NCI-H2081 (cell line): Measurements from ENCODE around the gene ZNF784.

Source experiments
- DNase-seq, 2 experiments: peaks; one replicate each; lab custom pipeline; 2025; lab: John Stamatoyannopoulos, UW

The ZNF784 gene, protein sequence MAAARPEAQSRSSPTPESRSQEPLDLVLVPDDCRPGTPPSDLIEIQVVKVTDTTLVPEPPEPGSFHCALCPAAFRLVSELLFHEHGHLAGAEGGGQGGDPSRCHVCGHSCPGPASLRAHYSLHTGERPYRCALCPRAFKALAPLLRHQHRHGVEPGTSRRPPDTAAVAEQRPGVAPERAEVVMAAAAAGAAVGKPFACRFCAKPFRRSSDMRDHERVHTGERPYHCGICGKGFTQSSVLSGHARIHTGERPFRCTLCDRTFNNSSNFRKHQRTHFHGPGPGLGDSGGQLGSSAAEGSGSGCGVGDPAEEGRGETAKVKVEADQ

DNA sequence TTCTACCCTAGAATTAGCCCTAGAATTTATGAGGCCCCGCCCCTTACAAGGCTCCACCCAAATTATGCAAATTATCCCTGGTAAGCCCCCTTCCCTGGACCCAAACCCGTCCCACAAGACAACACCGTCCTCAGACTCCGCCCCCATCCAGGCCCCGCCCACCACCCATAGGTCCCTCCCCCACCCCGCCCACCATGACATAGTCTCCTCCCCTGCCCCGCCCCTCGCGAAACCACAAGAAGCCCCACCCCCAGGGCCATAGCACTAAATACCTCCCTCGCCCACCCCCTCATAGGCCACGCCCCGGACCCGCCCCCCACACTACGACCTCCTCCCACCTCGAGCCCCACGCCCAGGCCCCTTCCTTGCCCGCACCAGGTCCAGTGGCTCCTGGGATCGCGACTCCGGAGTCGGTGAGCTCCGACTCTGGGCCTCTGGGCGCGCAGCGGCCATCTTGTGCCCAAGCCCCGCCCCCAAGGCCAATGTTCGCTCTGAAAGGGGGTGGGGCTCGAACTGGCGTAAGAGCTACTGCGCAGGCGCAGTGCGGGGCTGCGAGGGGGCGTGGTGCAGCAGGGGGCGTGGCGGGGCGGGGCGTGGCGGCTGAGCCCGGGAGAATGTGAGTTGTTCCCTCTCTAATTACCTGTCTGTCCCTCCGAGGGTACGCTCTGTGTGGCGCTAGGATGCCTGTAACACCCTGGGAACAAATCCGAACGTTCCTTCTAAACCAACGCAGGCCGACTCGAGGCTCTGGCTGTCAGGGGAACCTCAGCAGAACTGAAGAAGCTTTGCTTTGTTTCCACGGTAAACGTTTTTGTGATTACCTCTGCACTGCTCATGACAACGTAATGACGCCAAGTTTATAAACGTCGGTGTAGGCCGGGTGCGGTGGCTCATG lies at the start of gene ZNF784:
Gene ZNF784 (minus strand): TSS at position 458 of the 895 bp plus-strand sequence. CDS start 5 bp downstream, at position 453.
- peak; percentile 79 to 95 for DNase-seq

DNA sequence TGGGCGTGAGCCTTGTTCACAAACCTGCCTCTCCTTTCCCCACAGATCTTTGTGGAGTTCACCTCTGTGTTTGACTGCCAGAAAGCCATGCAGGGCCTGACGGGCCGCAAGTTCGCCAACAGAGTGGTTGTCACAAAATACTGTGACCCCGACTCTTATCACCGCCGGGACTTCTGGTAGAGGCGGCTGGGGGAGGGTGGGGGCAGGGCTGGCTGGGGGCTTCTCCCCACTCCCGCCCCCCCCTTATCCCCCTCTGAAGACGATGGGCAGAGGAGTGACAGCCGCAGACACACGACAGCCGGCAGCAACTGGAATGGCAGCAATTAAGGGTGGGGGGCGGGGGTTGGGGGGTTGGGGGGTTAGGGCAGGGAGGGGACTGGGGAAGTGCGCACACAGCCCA lies 49.5 kb upstream of the ZNF784 start:
- DNase-seq: no peak

DNA sequence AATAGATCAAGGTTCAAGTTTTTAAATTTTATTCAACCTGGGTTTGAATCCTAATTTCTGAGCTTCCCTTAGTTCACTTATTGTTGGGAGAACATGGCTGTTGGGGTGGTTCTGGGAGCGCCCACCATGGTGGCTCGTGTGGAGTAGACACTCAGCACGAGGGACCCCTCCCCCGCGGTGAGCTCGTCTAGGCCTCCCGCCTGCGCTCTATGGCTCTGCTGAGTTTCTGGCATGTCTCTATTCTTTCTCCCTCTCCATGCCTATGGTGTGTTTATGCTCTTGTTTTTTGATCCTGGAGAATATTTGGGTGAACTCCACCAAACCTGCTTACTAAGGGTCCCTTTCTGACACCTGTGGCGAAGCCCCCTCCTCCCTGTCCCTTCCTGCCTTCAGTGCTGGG lies 49.1 kb upstream of the ZNF784 start:
- no peak for DNase-seq

DNA sequence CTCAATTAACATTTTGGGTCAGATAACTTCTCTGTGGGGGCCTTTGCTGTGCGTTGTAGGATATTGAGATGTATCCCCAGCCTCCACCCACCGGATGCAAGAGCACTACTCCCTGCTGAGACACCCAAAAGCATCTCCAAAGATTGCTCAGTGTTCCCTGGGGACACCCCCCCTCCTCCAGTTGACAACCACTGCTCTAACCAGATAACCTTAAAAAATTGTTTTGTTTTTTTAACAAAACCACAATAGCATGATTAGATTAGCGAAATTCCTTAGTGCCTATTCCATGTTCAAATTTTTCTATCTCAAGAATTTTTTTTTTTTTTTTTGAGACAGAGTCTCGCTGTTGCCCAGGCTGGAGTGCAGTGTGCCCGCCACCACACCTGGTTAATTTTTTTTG lies 48.1 kb upstream of the ZNF784 start:
- DNase-seq: no peak

DNA sequence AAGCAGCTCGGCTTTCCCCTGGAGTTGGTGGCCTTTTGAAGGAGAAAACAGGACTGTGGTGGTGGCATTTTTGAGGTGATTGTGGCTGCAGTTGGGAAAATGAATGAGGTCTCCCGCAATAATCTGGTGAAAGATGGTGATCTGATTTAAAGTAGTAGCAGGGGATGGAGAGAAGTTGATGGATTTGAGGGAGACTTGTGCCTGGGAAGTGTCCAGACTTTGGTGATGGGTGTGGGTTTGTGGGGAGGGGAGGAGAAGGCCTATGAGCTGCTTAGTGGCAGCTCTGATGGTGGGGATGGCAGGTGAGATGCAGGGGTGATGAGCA lies 46.6 kb upstream of the ZNF784 start:
- DNase-seq: no peak

DNA sequence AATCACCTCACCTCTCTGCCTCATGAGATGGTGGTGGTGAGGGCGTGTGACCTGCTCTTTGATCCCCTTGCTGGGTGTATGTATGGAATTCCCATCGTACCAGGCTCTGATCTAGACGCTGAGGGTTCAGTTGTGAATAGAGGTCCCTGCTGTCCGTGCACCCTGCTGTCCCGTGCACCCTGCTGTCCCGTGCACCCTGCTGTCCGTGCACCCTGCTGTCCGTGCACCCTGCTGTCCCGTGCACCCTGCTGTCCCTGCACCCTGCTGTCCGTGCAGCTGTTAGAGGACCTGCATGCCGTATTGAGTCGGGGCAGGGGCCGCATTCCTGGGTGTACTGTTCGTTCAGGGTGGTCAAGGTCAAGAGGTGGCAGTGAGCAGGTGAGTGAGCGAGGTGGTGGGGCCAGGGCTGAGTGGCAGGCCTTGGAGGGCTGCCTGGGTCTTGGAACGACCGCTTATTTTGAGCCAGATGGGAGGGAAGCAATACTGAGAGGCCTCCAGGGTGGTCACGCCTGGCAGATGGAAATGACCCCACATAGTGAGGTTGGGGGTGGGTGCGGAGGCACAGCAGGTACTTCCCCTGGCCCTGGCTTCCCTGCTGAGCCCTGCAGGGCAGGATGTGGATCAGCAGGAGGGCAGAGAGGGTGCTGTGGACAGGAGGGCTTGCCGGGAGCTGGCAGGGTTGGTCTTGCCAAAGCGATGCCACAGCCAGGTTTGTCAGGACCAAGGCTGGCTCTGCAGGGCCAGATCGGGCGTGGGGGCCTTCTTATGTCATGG lies 46.1 kb upstream of the ZNF784 start:
- no peak for DNase-seq

DNA sequence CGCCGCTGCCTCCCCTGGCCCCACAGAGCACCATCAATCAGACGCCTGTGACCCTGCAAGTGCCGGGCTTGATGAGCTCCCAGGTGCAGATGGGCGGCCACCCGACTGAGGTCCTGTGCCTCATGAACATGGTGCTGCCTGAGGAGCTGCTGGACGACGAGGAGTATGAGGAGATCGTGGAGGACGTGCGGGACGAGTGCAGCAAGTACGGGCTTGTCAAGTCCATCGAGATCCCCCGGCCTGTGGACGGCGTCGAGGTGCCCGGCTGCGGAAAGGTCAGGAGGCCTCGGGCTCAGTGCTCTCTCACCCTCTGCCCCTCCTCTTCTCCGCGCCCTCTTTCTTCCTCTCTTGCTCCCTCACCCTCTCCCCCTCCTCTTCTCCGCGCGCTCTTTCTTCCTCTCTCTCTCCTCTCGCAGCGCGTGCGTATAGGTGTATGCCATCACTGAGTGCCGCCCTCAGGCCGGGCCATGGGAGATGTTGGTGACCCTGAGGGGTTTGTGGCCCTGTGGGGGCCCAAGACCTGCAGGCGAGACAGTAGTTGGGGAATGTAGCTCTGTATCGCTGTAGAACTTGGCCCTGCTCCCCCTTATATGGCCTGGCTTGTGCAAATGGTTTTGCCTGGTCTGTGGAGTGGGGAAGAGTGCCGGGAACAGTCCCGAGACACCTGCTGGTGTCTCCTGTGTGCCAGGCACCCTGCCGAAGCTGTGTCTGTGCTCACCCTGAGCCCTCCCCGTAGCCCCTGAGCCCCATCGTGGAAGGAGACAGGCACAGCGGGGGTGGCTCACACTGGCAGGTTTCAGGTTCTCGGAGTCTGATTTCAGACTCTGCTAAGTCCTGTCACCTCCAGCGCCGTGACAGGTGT lies 45.3 kb upstream of the ZNF784 start:
- no peak for DNase-seq

DNA sequence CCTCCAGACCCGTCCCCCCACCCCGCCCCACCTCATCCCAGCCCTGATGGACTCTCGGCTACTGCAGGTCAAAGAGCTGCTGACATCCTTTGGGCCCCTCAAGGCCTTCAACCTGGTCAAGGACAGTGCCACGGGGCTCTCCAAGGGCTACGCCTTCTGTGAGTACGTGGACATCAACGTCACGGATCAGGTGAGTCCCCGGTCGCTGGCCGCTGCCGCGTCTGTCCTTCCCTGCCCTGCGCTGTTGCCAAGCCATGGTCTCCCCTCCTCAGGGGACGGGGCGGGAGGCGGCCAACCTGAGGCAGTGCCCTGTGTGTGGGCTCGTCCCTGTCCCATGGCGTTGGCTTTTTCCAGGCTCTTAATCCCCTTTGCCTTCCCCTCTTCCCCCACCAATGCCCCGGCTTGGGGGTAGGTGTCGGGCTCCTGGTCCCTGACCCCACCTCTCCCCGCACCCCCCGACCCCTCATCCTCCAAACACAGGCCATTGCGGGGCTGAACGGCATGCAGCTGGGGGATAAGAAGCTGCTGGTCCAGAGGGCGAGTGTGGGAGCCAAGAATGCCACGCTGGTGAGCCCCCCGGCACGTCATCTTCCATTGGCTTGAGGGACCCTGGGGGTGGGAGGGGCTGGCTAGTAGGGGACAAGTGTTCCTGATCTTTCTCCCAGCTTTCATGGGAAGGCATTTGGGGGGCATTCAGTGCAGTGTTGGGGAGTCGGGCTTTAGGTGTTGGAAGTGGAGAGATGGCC lies 44.4 kb upstream of the ZNF784 start:
- DNase-seq: no peak

DNA sequence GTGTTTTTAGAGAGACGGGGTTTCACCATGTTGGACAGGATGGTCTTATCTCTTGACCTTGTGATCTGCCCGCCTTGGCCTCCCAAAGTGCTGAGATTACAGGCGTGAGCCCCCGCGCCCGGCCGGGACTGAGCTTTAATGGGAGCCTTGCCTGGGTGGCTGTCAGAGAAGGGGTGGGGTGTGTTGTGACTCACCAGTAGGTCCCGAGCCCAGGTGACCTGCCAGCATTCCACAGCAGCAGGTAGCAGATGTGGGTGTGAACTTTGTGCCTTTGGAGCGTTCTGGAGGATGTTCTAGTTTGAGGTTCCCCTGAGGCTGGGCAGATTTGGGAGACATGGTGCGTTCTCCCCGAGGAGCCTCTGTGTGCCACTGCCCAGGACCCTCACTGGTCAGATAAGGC lies 43.6 kb upstream of the ZNF784 start:
- no peak for DNase-seq

DNA sequence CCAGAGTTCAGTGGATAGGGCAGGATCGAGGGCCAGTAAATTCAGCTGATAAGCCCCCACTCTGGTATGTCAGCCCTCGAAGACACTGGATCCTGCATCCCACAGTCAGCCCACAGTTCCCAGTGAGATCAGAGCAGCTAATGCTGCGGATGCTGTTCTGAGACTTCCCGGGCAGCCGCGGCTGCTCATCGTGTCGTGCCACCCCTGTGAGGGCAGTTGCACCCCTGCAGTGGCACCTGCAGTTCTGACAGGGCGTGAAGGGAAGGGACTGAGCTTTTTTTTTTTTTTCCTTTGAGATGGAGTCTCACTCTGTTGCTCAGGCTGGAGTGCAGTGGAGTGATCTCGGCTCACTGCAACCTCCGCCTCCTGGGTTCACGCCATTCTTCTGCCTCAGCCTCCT lies 43.1 kb upstream of the ZNF784 start:
- DNase-seq: no peak

DNA sequence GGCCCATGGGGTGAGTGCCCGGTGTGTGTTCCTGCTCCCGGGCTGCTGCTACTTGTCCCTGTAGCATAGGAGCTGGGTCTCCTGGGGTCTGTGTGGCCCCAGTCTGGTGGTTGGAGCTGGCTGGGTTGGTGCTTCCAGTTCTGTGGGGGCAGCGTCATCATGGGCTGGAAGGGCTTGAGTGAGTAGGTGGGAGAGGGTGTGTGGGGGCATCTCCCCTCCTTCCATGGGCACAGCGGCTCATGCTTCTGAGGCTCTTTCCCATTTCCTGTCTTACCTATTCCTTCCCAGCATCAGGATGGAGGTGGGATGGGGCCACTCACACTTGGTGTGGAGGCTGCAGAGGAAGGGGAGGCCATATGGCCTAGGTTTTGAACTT lies 42.6 kb upstream of the ZNF784 start:
- DNase-seq: no peak

DNA sequence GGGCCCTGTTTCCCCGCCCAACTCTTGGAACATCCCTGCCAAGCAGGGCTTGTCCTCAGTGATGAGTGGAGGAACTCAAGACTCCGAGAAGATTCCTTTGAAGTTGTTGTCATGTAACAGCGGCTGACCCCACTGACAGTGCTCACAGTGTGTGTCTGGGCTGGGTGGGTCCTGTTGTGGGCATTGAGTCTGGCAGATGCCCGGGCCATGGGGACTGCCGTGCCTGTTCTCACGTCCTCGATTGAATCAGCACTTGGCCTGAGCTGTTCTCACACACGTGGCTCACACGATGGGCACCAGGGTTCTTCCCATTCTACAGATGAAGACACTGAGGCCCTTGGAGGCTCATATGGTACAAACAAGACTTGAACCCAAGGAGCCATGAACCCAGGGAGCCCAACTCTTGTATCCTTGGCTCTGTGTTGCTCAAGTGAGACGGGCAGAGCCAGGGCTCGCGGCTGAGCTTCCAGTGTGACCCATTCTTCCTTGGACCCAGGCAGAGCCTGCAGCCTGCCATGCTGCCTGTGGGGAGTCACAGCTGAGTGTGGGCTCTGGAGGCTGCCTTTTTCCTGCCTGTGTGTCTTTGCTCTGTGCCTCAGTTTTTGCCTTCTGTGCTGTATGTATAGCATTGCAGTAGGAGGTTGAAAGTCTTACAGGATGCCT lies 42.1 kb upstream of the ZNF784 start:
- DNase-seq: no peak

DNA sequence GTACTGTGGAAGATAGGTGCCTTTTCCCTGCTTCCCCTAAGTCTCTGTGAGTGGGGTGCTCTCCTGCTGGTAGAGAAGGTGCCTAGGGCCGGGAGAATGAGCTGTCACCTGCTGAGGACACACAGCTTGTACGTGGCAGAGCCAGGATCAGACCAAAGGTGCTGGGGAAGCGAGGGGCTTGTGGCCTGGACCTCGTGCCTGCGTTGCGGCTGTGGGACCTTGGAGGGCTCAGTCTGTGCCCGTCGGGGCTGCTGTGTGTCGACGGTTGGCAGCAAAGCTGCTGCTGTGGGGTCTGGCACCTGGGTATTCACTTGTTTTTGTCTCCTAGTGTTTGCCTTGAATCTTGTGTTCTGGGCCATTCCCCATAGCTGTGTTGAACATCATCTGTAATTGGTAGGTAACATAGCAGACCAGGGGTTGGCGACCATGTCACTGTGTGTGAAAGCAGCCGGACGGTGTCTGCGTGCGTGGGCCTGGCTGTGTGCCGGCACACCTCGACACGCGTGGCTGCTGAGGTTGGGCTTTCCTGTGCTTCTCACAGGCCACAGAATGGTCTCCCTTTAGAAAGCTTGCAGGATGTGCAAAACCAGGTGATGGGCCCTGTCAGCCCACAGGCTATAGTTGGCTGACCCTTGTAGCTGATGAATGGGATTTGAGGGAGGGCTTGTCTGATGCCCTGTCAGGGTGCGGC lies 39.6 kb upstream of the ZNF784 start:
- no peak for DNase-seq

DNA sequence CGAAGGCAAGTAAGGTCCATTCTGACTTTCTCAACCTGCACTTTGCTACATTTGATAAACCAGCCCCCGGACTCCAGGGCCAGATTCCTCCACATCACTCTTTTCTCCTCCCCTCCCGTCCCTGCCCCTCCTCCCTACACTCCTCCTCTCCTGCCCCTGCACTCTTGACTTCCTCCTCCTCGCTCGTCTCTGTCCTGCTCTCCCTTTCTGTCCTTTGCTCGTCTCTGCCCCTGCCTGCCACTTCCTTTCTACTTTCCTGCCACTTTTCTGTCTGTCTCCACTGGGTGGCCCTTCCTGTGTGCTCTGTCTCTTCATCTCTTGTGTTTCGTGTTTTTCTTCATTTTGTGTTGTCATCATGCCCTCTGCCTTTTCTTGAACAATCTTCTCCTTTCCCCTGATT lies 37.5 kb upstream of the ZNF784 start:
- DNase-seq: no peak

DNA sequence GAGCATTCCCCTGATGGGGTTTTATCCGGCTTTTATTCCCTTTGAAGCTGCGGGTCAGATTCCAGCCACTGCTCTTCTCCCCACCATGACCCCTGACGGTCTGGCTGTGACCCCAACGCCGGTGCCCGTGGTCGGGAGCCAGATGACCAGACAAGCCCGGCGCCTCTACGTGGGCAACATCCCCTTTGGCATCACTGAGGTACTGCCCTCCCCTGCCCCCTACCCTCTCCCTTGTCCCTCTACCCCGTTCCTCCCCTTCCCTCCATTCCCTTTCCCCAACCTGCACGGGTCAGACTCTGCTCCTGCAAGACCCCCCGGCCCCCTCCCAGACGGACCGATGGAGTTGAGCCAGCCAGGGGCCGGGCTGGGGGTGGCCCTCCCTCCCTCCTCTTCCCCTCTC lies 36.6 kb upstream of the ZNF784 start:
- DNase-seq: no peak

DNA sequence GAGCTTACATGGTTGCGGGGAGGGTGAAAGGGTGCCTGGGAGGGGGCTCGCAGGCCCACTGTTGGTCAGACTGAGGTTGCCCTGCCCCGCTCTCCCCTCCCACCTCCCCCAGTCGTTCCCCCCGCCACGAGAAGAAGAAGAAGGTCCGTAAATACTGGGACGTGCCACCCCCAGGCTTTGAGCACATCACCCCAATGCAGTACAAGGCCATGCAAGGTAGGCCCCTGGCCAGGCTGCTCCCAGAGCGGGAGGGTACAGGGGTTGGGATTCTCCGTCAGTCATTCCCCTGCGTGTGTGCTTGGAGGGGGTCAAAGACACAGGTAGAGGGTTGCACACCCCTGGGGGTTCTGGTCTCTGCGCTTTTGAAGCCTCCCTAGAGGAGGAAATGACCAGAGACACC lies 36.0 kb upstream of the ZNF784 start:
- DNase-seq: no peak

DNA sequence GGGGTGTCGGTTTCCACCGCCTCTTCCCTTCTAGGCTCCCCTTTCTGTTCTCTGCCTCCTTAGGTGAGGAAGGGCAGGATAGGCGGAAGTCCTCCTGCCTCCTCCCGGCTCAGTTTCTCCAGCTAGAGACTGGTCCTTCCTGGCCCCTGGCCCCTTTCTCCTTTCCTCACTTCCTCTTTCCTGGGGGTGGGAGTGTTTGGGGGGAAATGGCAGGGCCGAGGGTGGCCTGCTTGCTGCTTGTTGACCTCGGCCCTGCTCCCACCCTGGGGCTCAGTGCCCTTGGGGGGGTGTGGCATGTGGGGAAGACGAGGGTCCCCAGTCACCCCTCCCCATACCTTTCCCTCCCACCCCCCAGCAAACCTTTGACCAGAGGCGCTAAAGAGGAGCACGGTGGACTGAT lies 35.5 kb upstream of the ZNF784 start:
- no peak for DNase-seq

DNA sequence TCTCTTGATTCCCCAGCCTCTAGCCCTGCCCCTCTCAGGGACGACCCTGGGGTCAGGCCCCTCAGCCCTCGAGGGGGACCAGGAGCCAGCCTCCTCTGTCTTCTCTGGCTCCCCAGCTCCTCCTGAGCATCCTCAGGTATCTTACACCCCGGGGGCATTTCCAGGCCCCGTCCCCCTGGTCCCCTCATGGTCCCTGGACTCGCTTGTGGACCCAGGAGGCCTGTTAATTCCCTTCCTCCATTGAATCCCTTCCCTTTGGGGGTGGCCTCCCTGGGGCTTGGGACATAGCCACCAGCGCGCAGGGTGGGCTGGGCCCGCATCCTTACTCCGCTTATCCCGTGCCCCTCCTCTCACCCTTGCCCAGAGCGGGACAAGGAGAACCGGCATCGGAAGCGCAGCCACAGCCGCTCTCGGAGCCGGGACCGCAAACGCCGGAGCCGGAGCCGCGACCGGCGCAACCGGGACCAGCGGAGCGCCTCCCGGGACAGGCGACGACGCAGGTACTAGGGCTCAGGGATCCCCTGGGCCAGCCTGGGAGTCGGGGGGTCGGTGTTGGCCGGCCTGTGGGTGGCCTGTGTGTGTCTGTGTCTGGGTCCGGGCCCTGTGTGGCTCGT lies 34.6 kb upstream of the ZNF784 start:
- no peak for DNase-seq

DNA sequence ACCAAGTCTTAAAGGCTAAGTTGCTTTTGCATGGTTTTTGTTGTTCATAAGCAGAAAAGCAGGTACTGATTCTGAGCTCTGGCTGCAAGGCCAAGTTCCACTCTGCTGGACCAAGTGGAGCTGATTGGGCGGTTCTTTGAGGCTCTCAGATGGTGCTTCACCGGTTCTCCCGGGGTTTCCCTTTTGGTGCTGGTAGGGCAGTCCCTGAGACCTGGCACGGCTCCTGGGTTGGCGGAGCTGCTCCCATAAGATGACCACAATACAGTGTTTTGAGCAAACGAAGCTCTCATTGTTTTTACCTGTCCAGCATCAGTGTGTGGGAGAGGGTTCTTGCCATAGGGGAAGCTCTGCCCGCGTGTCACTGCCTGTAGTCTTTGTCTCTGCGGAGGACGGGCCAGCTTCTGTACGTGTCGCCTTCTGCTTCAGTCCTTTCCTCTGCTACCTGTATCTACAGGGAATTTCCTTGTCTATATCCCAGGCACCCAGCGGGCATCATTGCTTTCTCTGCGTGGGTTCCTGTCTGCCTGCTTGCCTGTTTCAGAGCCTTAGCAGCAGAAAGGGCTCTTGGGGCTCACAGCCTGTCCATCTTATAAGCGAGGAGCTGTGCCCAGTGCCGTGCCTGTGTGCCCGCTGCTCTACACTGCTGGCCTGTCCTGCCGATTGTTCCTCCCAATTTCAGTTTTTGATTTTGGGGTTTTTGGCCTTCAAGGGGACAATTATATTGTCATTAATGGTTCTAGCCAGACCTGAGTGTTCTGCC lies 32.8 kb upstream of the ZNF784 start:
- no peak for DNase-seq
